SK-N-SH (cell line): ENCODE data around the gene ZNF346. TPM values are rescaled to one million over a fixed set of nuclear protein-coding genes. Genes with fewer than 3 reads are reported as not detected.

Experiments used
- CTCF ChIA-PET: fragments of 300-600, 350-600 bp; formaldehyde crosslinking; extraction: SDS; loops from one replicate; lab custom pipeline; 2021; lab: Yijun Ruan, JAX
- POLR2A ChIA-PET: fragments of 350-600 bp; sonication (Branson Sonifier 250); formaldehyde crosslinking; extraction: SDS; loops from one replicate; lab custom pipeline; 2020; ENCODE audit warnings: antibody characterized with exemption, inconsistent platforms; lab: Yijun Ruan, JAX
- DNase-seq: peaks from one replicate; pipeline ENCODE4 v3.0.0; 2012
- H2AFZ ChIP-seq: fragments of 200-600 bp; sonication (generic); 2 replicates; pipeline ENCODE4 v1.8.1; 2016; ENCODE audit warnings: antibody characterized with exemption, mild to moderate bottlenecking, low read depth
- H3F3A ChIP-seq: fragments of 200-600 bp; sonication (generic); replicated peaks from 2 replicates; pipeline ENCODE3; 2016; ENCODE audit warnings: antibody characterized with exemption, mild to moderate bottlenecking; ENCODE audit not compliant: insufficient read depth
- H3K27ac ChIP-seq, 2 experiments: fragments of 200-500 bp in 1 of 2; fragments of 200-600 bp in 1 of 2; sonication (Bioruptor generic) in 1 of 2; sonication (generic), shearing (Covaris generic) in 1 of 2; 2 replicates each; pipeline versions ENCODE4 v1.5.1 to v1.6.1; 2014 to 2016; ENCODE audit warnings: low read depth in 2 of 2, inconsistent platforms in 1 of 2, low read length in 1 of 2, mild to moderate bottlenecking in 1 of 2, mixed read lengths in 1 of 2
- H3K27me3 ChIP-seq: fragments of 200-600 bp; sonication (generic), shearing (Covaris generic); 2 replicates; pipeline ENCODE4 v1.6.1; 2016; ENCODE audit warnings: mixed run types; ENCODE audit not compliant: insufficient read depth
- H3K36me3 ChIP-seq, 2 experiments: fragments of 200-500 bp in 1 of 2; fragments of 200-600 bp in 1 of 2; sonication (Bioruptor generic) in 1 of 2; sonication (generic) in 1 of 2; replicated peaks in 1 of 2; 2 replicates each; pipeline versions ENCODE3 to v1.5.1; 2014 to 2016; ENCODE audit warnings: low read length in 1 of 2, mild to moderate bottlenecking in 1 of 2; ENCODE audit not compliant: insufficient read depth in 2 of 2, control insufficient read depth in 1 of 2
- H3K4me1 ChIP-seq, 2 experiments: fragments of 200-500 bp in 1 of 2; fragments of 200-600 bp in 1 of 2; sonication (Bioruptor generic) in 1 of 2; sonication (generic), shearing (Covaris generic) in 1 of 2; 2 replicates each; pipeline versions ENCODE4 v1.5.1 to v1.6.1; 2014 to 2016; ENCODE audit warnings: low read depth in 1 of 2, low read length in 1 of 2, mixed run types in 1 of 2; ENCODE audit not compliant: insufficient read depth in 2 of 2, control insufficient read depth in 1 of 2
- H3K4me2 ChIP-seq: fragments of 200-600 bp; sonication (generic), shearing (Covaris generic); 2 replicates; pipeline ENCODE4 v1.6.1; 2017; ENCODE audit warnings: mixed run types
- H3K4me3 ChIP-seq, 2 experiments: fragments of 200-500 bp in 1 of 2; fragments of 200-600 bp in 1 of 2; sonication (Bioruptor generic) in 1 of 2; sonication (generic), shearing (Covaris generic) in 1 of 2; 2 replicates each; pipeline versions ENCODE4 v1.5.1 to v1.8.1; 2014 to 2016; ENCODE audit warnings: low read depth in 2 of 2, inconsistent platforms in 1 of 2, low read length in 1 of 2, mild to moderate bottlenecking in 1 of 2, mixed read lengths in 1 of 2, moderate library complexity in 1 of 2
- H3K79me2 ChIP-seq: fragments of 200-600 bp; sonication (generic); 2 replicates; pipeline ENCODE4 v1.8.1; 2017; ENCODE audit warnings: mild to moderate bottlenecking; ENCODE audit not compliant: insufficient read depth
- H3K9ac ChIP-seq: fragments of 200-600 bp; sonication (generic); 2 replicates; pipeline ENCODE4 v1.6.1; 2017; ENCODE audit warnings: mixed run types
- H3K9me2 ChIP-seq: fragments of 200-600 bp; sonication (generic); 2 replicates; pipeline ENCODE4 v1.6.1; 2017; ENCODE audit warnings: mixed run types
- H3K9me3 ChIP-seq: fragments of 200-600 bp; sonication (generic); 2 replicates; pipeline ENCODE4 v1.6.1; 2017; ENCODE audit warnings: mixed run types, mild to moderate bottlenecking, moderate library complexity
- H4K20me1 ChIP-seq: fragments of 200-600 bp; sonication (generic); 2 replicates; pipeline ENCODE4 v1.6.1; 2017; ENCODE audit warnings: mild to moderate bottlenecking, mixed run types; ENCODE audit not compliant: insufficient read depth
- ELF1 ChIP-seq: IDR thresholded peaks from 2 replicates; pipeline ENCODE4 v1.4.0; 2012
- EP300 ChIP-seq, 2 experiments: IDR thresholded peaks; 2 replicates each; pipeline versions ENCODE4 v1.4.0 to v1.6.1; 2012; ENCODE audit warnings: borderline replicate concordance in 1 of 2, low read depth in 1 of 2, low read length in 1 of 2
- FOXJ3 ChIP-seq: sonication (generic); formaldehyde crosslinking; IDR thresholded peaks from 2 replicates; pipeline ENCODE4 v1.5.1; 2020; ENCODE audit warnings: mild to moderate bottlenecking, missing genetic modification reagents
- GABPA ChIP-seq: IDR thresholded peaks from 2 replicates; pipeline ENCODE4 v1.4.0; 2012; ENCODE audit warnings: low read depth, mild to moderate bottlenecking
- GATA2 ChIP-seq: sonication (generic); formaldehyde crosslinking; IDR thresholded peaks from 2 replicates; pipeline ENCODE4 v1.5.0; 2020; ENCODE audit warnings: mild to moderate bottlenecking, missing genetic modification reagents
- JUND ChIP-seq: IDR thresholded peaks from 2 replicates; pipeline ENCODE4 v1.4.0; 2012
- MEF2A ChIP-seq: IDR thresholded peaks from 2 replicates; pipeline ENCODE4 v1.4.0; 2012; ENCODE audit warnings: low read depth, borderline replicate concordance
- RCOR1 ChIP-seq: fragments of 150-350 bp; IDR thresholded peaks from 2 replicates; pipeline ENCODE4 v1.6.1; 2017; ENCODE audit warnings: antibody characterized with exemption, low read length
- RFX5 ChIP-seq: IDR thresholded peaks from 2 replicates; pipeline ENCODE4 v1.6.1; 2012; ENCODE audit warnings: mild to moderate bottlenecking, improper control_type of control experiment, low read length
- RXRA ChIP-seq: IDR thresholded peaks from 2 replicates; pipeline ENCODE4 v1.4.0; 2012; ENCODE audit warnings: low read depth, mild to moderate bottlenecking, borderline replicate concordance
- SMC3 ChIP-seq: IDR thresholded peaks from 2 replicates; pipeline ENCODE4 v1.6.1; 2012; ENCODE audit warnings: low read depth, low read length, improper control_type of control experiment
- TAF1 ChIP-seq: IDR thresholded peaks from 2 replicates; pipeline ENCODE4 v1.6.1; 2012; ENCODE audit warnings: low read depth, mild to moderate bottlenecking, low read length, moderate library complexity, borderline replicate concordance
- YY1 ChIP-seq: IDR thresholded peaks from 2 replicates; pipeline ENCODE4 v1.4.0; 2012; ENCODE audit warnings: low read depth, mild to moderate bottlenecking
- WGBS: methylation state at CpG from one replicate; pipeline ENCODE4 v1.1.6; 2017; ENCODE audit warnings: low lambda C conversion rate; 5-methylcytosine and 5-hydroxymethylcytosine counted together
- polyA plus RNA-seq, 3 experiments: library from polyadenylated mRNA; depleted of rRNA; stranded (reverse); fragments of >200 nt; gene quantifications; 2 replicates each; pipeline ENCODE4 v1.2.3, GENCODE V29; 2012
- TF ChIP-seq, protein P1 (sequence below): IDR thresholded peaks from 2 replicates; pipeline ENCODE4 v1.4.0; 2012; ENCODE audit warnings: low read depth, borderline replicate concordance
- TF ChIP-seq, protein P2 (sequence below): fragments of 150-350 bp; IDR thresholded peaks from 2 replicates; pipeline ENCODE4 v1.6.1; 2016; ENCODE audit warnings: mild to moderate bottlenecking, low read depth, low read length
- TF ChIP-seq, protein P3 (sequence below): fragments of 150-350 bp; IDR thresholded peaks from 2 replicates; pipeline ENCODE4 v1.6.1; 2017; ENCODE audit warnings: antibody characterized with exemption, low read length, low read depth, borderline replicate concordance
- TF ChIP-seq, protein P4 (sequence below): fragments of 200-600 bp; sonication (generic); IDR thresholded peaks from 2 replicates; pipeline ENCODE4 v1.6.1; 2017; ENCODE audit warnings: antibody characterized with exemption, mild to moderate bottlenecking, moderate library complexity

Gene ZNF346
- polyA plus RNA-seq, 1 of the 3 experiments (the other 2 are of a cell fraction) = 15.1 TPM

DNA sequence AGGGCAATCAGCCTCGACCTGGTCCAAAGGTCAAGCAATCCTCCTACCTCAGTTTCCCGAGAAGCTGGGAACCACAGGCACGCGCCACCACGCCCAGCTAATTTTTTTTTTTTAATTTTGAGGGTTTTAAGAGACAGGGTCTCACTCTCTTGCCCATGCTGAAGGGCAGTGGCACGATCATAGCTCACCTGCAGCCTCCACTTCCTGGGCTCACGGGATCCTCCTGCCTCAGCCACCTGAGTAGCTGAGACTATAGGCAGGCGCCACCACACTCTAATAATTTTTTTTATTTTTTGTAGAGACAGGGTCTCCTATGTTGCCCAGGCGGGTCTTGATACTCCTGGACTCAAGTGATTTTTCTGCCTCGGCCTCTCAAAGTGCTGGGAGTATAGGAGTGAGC, 17.5 kb upstream of the ZNF346 start:
- H3K4me3 ChIP-seq = peak overlapping the region; percentile 73 to 86
- H3K79me2 ChIP-seq = peaks cover 65% of the 10 kb centered on the region
- no peak overlapping the region for H2AFZ ChIP-seq
- ChIA-PET POLR2A (interaction anchor here (0.6 to 1.0 kb wide), 3 partner anchors 11 to 187 kb away, joined by 3 to 4 read pairs (median 3); no protein-coding TSS in a partner anchor), CTCF (interaction anchor here (0.6 to 5.2 kb wide), 11 partner anchors 12 to 347 kb away, joined by 3 to 21 read pairs (median 3); partner anchors contain the start of gene ZNF346)
- 90% methylated on average over 10 of the region's 10 CpGs for WGBS
- H3K36me3 ChIP-seq = peaks cover 0 to 10% of the 10 kb centered on the region in 2 experiments
- peak overlapping the region; percentile 96; the same call in 1 of the 2 replicates for H3K9ac ChIP-seq
- no peaks in the 10 kb centered on the region for H3K27me3 ChIP-seq
- H3K9me3 ChIP-seq = no peaks in the 10 kb centered on the region
- H3K4me2 ChIP-seq = peak overlapping the region; percentile 91
- H4K20me1 ChIP-seq = peaks cover 51% of the 10 kb centered on the region
- TF ChIP-seq RXRA (no peak), ELF1 (no peak), TAF1 (no peak), EP300 (IDR thresholded peaks at IDR 0.05; ENCODE audit: borderline replicate concordance in 1 of 2, low read depth in 1 of 2, low read length in 1 of 2) (no peak), FOXJ3 (CRISPR knock-in tag) (no peak)
- TF ChIP-seq, protein P1, sequence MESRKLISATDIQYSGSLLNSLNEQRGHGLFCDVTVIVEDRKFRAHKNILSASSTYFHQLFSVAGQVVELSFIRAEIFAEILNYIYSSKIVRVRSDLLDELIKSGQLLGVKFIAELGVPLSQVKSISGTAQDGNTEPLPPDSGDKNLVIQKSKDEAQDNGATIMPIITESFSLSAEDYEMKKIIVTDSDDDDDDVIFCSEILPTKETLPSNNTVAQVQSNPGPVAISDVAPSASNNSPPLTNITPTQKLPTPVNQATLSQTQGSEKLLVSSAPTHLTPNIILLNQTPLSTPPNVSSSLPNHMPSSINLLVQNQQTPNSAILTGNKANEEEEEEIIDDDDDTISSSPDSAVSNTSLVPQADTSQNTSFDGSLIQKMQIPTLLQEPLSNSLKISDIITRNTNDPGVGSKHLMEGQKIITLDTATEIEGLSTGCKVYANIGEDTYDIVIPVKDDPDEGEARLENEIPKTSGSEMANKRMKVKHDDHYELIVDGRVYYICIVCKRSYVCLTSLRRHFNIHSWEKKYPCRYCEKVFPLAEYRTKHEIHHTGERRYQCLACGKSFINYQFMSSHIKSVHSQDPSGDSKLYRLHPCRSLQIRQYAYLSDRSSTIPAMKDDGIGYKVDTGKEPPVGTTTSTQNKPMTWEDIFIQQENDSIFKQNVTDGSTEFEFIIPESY = no peak
- peaks cover 8% of the 10 kb centered on the region in 2 experiments; a peak in 3 of 4 replicates for H3K4me1 ChIP-seq
- no peak for DNase-seq
- no peak overlapping the region for H3K27ac ChIP-seq
- no peaks in the 10 kb centered on the region for H3F3A ChIP-seq
- no peaks in the 10 kb centered on the region for H3K9me2 ChIP-seq

DNA sequence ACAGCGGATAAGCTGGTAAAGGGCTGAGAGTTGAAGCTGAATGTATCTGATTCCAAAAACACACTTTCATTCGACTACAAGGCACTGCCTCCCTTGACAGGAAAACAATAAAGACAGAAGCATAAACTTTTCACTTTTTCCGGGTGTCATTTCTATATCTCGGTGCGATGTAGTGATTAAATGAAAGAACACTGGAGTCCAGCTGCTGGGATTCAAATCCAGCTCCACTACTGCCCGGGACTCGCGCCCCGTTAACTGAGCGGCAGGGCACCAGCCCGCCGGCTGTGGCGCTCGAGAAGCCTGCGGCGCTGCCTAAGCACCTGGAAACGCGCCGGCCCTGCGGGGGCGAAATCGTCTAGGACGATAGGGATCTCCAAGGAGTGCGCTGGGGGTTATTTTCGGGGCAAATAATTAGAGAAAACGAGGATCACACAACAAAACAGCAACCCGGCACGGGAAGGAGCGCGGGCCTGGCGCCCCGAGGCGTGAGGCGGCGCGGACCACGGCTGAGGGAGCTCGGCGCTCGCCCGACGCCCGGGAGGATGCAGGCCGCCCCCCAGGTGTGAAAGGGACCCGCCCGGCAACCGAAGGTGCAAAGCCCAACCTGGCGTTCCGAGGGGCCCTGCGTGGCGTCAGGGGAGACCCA, 16.8 kb upstream of the ZNF346 start:
- POLR2A ChIA-PET = interaction anchor here (0.6 to 1.1 kb wide), 5 partner anchors 12 to 475 kb away, joined by 3 to 4 read pairs (median 3); no protein-coding TSS in a partner anchor
- 2% methylated on average over 35 of the region's 51 CpGs for WGBS
- Histone ChIP-seq H2AFZ (peak overlapping the region; percentile 75), H3K4me2 (peak overlapping the region; percentile 91), H3K79me2 (peaks cover 57% of the 10 kb centered on the region), H3K4me3 (peak overlapping the region; percentile 73 to 86), H3K27me3 (no peaks in the 10 kb centered on the region), H4K20me1 (peaks cover 43% of the 10 kb centered on the region), H3K9me2 (no peaks in the 10 kb centered on the region), H3K9ac (peak overlapping the region; percentile 96), H3K9me3 (no peaks in the 10 kb centered on the region), H3F3A (no peaks in the 10 kb centered on the region), H3K27ac (peak overlapping the region; percentile 85 to 88), H3K36me3 (peaks cover 0 to 9% of the 10 kb centered on the region in 2 experiments), H3K4me1 (peaks cover 8% of the 10 kb centered on the region in 2 experiments; a peak in 3 of 4 replicates)
- DNase-seq = peak; percentile 68
- CTCF ChIA-PET = interaction anchor here (0.6 to 5.2 kb wide), 11 partner anchors 13 to 348 kb away, joined by 3 to 21 read pairs (median 3); partner anchors contain the start of gene ZNF346
- TF ChIP-seq SMC3 (no peak), RCOR1 (no peak), MEF2A (no peak), YY1 (no peak), JUND (no peak), GATA2 (CRISPR knock-in tag) (no peak), ELF1 (no peak), TAF1 (0 out of 2 replicates have a peak, but pooled peaks have one; percentile 11), RFX5 (no peak), GABPA (no peak)
- TF ChIP-seq, protein P2, sequence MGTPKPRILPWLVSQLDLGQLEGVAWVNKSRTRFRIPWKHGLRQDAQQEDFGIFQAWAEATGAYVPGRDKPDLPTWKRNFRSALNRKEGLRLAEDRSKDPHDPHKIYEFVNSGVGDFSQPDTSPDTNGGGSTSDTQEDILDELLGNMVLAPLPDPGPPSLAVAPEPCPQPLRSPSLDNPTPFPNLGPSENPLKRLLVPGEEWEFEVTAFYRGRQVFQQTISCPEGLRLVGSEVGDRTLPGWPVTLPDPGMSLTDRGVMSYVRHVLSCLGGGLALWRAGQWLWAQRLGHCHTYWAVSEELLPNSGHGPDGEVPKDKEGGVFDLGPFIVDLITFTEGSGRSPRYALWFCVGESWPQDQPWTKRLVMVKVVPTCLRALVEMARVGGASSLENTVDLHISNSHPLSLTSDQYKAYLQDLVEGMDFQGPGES = no peak
- TF ChIP-seq, protein P3, sequence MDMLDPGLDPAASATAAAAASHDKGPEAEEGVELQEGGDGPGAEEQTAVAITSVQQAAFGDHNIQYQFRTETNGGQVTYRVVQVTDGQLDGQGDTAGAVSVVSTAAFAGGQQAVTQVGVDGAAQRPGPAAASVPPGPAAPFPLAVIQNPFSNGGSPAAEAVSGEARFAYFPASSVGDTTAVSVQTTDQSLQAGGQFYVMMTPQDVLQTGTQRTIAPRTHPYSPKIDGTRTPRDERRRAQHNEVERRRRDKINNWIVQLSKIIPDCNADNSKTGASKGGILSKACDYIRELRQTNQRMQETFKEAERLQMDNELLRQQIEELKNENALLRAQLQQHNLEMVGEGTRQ = no peak
- TF ChIP-seq, protein P1 = no peak
- TF ChIP-seq, protein P4, sequence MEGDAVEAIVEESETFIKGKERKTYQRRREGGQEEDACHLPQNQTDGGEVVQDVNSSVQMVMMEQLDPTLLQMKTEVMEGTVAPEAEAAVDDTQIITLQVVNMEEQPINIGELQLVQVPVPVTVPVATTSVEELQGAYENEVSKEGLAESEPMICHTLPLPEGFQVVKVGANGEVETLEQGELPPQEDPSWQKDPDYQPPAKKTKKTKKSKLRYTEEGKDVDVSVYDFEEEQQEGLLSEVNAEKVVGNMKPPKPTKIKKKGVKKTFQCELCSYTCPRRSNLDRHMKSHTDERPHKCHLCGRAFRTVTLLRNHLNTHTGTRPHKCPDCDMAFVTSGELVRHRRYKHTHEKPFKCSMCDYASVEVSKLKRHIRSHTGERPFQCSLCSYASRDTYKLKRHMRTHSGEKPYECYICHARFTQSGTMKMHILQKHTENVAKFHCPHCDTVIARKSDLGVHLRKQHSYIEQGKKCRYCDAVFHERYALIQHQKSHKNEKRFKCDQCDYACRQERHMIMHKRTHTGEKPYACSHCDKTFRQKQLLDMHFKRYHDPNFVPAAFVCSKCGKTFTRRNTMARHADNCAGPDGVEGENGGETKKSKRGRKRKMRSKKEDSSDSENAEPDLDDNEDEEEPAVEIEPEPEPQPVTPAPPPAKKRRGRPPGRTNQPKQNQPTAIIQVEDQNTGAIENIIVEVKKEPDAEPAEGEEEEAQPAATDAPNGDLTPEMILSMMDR = peak; percentile 56
